Prostate gland (tissue), 2 donors: ENCODE measurements around the gene DRD5.
"Not testable (repeated sequence)": the region's sequence is repeated elsewhere in the genome, so short reads cannot be mapped to it uniquely, and the experiment has no call there.

Experiments used
- CTCF ChIP-seq, 4 experiments: fragments of 200-600 bp in 2 of 4; fragments of 450-650 bp in 2 of 4; sonication (generic) in 2 of 4; IDR thresholded peaks; 1 replicate in 3 of 4; 2 replicates in 1 of 4; pipeline ENCODE4 v1.5.1; 2016 to 2019; ENCODE audit warnings: antibody characterized with exemption in 4 of 4, mild to moderate bottlenecking in 2 of 4, moderate library complexity in 2 of 4
- POLR2A ChIP-seq: fragments of 450-650 bp; IDR thresholded peaks from one replicate; pipeline ENCODE4 v1.6.1; 2016; ENCODE audit warnings: antibody characterized with exemption, mild to moderate bottlenecking

- not testable (repeated sequence) for TF ChIP-seq CTCF (IDR thresholded peaks at IDR 0.05); POLR2A
These were observed 49.2 kb upstream of the DRD5 start for GRCh38 chr4:9732256-9732655.
